ENCODE measurements around the gene AMOTL2. TPM values are rescaled to one million over a fixed set of nuclear protein-coding genes. Genes with fewer than 3 reads are reported as not detected.

AMOTL2 gene
- total RNA-seq, 1 donor from 2014 or later: 156 TPM

DNA sequence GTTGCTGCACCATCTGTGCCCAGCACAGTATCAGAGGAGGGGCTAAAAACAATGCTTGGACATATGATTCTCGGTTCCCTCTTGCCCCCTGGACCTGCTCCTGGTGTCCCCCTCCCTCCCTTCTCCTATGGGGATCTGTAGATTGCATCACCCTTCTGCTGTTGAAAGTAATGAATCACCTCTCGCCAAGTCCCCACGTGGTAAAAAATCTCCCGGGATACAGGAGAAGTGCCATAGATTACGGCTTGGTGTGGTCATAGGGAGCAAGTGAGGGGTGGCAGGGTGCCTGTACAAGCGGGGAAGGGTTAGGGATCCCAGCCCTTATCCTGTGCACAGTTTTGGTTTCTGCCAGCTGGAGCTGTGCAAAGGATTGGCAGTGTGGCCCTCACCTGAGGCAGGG, 37.7 kb downstream of the AMOTL2 start:
- H3K4me3 ChIP-seq: no peak overlapping the region
- H3K27ac ChIP-seq: peak overlapping the region; percentile 87
- peaks cover 24 to 60% of the 10 kb centered on the region in 2 donors for H3K4me1 ChIP-seq
- intact Hi-C loops (cut with DNase I): loop anchor here (1.0 kb wide), 1 partner anchor 9 kb away; no protein-coding TSS in a partner anchor
- no peak for TF ChIP-seq CTCF (IDR thresholded peaks at IDR 0.05)
- peak in 1 of 2 donors; percentile 85 for DNase-seq (ENCODE audit: low spot score in 2 of 2)
- no peaks in the 10 kb centered on the region for H3K9me3 ChIP-seq
- no peaks in the 10 kb centered on the region for H3K27me3 ChIP-seq
- H3K36me3 ChIP-seq: no peaks in the 10 kb centered on the region

DNA sequence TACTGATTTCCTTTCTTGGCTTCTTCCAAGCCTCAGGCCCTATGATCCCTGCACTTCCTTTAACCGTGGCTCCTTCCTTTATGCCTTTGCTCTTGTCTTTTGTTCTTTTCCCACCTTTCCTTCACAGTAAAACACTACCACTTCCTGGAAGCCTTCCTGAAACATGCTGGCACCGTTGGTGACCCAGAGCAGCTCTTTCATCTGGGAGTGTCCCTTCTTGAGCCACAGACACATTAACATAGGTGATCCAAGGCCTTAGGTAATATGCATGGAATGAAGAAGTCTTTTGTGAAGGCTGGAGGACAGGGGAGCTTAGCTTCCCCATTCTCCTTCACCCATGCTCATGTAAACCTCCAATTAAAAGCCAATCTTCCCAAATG, 39.4 kb downstream of the AMOTL2 start:
- Histone ChIP-seq H3K4me3 (no peak overlapping the region), H3K27ac (peak overlapping the region; percentile 87), H3K4me1 (peaks cover 30 to 73% of the 10 kb centered on the region in 2 donors), H3K36me3 (no peaks in the 10 kb centered on the region), H3K27me3 (no peaks in the 10 kb centered on the region), H3K9me3 (no peaks in the 10 kb centered on the region)
- no peak for DNase-seq (ENCODE audit: low spot score in 2 of 2)
- TF ChIP-seq CTCF (IDR thresholded peaks at IDR 0.05): no peak
- intact Hi-C loops (cut with DNase I): no loop called here

DNA sequence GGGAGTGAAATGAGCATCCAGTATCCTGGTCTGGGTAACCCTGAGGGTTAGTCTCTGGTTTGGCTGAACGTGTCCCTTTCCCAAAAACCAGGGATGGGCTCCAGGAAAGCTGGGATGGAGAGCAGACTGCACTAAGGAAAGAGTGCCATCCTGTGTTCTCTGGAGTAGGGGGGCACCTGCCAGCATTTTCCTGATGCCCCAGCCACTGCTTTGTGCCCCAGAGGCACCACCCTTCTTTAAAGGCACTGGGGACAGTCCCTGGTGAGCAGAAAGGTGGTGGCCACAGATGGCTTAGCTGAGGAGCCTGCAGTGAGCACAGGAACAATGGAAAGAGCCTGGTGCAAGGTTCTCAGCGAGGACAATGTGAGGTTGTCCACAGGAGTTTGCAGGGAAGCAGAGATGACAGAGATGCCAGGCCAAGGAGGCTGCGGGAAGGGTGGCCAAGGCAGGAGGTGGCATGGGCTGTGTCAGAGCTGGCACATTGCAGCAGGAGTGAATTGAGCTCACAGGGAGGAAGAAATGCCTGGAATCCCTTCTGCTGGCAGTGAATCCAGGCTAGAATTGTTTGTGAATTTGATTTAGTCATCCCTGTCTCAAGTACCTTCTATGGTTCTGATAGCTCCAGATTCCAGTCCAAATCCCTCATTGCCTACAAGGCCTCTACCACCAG, 39.9 kb downstream of the AMOTL2 start:
- Histone ChIP-seq H3K27ac (peak overlapping the region; percentile 87), H3K36me3 (no peaks in the 10 kb centered on the region), H3K9me3 (no peaks in the 10 kb centered on the region), H3K4me3 (no peak overlapping the region), H3K27me3 (no peaks in the 10 kb centered on the region), H3K4me1 (peaks cover 30 to 73% of the 10 kb centered on the region in 2 donors)
- intact Hi-C loops (cut with DNase I): no loop called here
- no peak for TF ChIP-seq CTCF (IDR thresholded peaks at IDR 0.05)
- DNase-seq (ENCODE audit: low spot score in 2 of 2): peak in 1 of 2 donors; percentile 86

GRCh38 chr3:134333522-134334181, 40.6 kb downstream of the AMOTL2 start:
- TF ChIP-seq CTCF (IDR thresholded peaks at IDR 0.05): no peak
- DNase-seq (ENCODE audit: low spot score in 2 of 2): peak in 1 of 2 donors; percentile 69
- Histone ChIP-seq H3K4me3 (no peak overlapping the region), H3K36me3 (no peaks in the 10 kb centered on the region), H3K9me3 (no peaks in the 10 kb centered on the region), H3K27me3 (no peaks in the 10 kb centered on the region), H3K27ac (peak overlapping the region; percentile 87), H3K4me1 (peaks cover 30 to 71% of the 10 kb centered on the region in 2 donors)
- intact Hi-C loops (cut with DNase I): no loop called here

- no peaks in the 10 kb centered on the region for H3K27me3 ChIP-seq
- TF ChIP-seq CTCF (IDR thresholded peaks at IDR 0.05): no peak
- no peak overlapping the region for H3K4me3 ChIP-seq
- DNase-seq (ENCODE audit: low spot score in 2 of 2): no peak
- peak overlapping the region; percentile 87 for H3K27ac ChIP-seq
- peaks cover 33 to 81% of the 10 kb centered on the region in 2 donors for H3K4me1 ChIP-seq
- no peaks in the 10 kb centered on the region for H3K36me3 ChIP-seq
- H3K9me3 ChIP-seq: no peaks in the 10 kb centered on the region
- intact Hi-C loops (cut with DNase I): no loop called here
Observed at GRCh38 chr3:134332344-134332743, 41.9 kb downstream of the AMOTL2 start.

Data from ascending aorta (tissue), 2 donors.